Breast epithelium (tissue), 4 donors: Measurements from ENCODE around the gene CDK11B. TPM values are rescaled to one million over a fixed set of nuclear protein-coding genes. Genes with fewer than 3 reads are reported as not detected.

Experiments
- DNase-seq, 2 donors: peaks; one replicate each; pipeline ENCODE4 v3.0.0-alpha.2; 2019; ENCODE audit warnings: low spot score in 2 of 2
- H3K27ac ChIP-seq, 2 donors: fragments of 200-600 bp; sonication (generic) in 1 of 2; one replicate each; pipeline ENCODE4 v1.5.1; 2016 to 2019; ENCODE audit warnings: mild to moderate bottlenecking in 1 of 2
- H3K27me3 ChIP-seq, 2 donors: fragments of 200-600 bp; sonication (generic) in 1 of 2; one replicate each; pipeline versions ENCODE4 v1.5.1 to v1.6.0; 2017 to 2019; ENCODE audit warnings: control low read depth in 1 of 2, mild to moderate bottlenecking in 1 of 2
- H3K36me3 ChIP-seq: fragments of 200-600 bp; one replicate; pipeline ENCODE4 v1.5.1; 2019
- H3K4me1 ChIP-seq, 2 donors: fragments of 200-600 bp; sonication (generic); one replicate each; pipeline ENCODE4 v1.5.1; 2016 to 2019; ENCODE audit warnings: control low read depth in 1 of 2
- H3K4me3 ChIP-seq, 3 donors: fragments of 200-600 bp; sonication (generic); 1 replicate in 2 of 3; 2 replicates in 1 of 3; pipeline ENCODE4 v1.5.1; 2016 to 2019; ENCODE audit warnings: mild to moderate bottlenecking in 3 of 3, moderate library complexity in 2 of 3
- H3K9me3 ChIP-seq, 2 donors: fragments of 200-600 bp; sonication (generic) in 1 of 2; one replicate each; pipeline ENCODE4 v1.5.1; 2016 to 2019; ENCODE audit warnings: control low read depth in 1 of 2
- CTCF ChIP-seq, 3 donors: fragments of 450-650 bp; IDR thresholded peaks; one replicate each; pipeline ENCODE4 v1.5.1; 2016 to 2017; ENCODE audit warnings: antibody characterized with exemption in 3 of 3, mild to moderate bottlenecking in 3 of 3, moderate library complexity in 3 of 3
- POLR2A ChIP-seq: fragments of 450-650 bp; IDR thresholded peaks from one replicate; pipeline ENCODE4 v1.6.1; 2016; ENCODE audit warnings: antibody characterized with exemption, mild to moderate bottlenecking, moderate library complexity
- POLR2AphosphoS5 ChIP-seq, 3 donors: sonication (generic); formaldehyde crosslinking; IDR thresholded peaks; one replicate each; pipeline ENCODE4 v1.6.1; 2017; ENCODE audit warnings: antibody characterized with exemption in 3 of 3
- intact Hi-C: fragments of 100-400 bp; cut with DNase I; formaldehyde crosslinking; loops from one replicate; pipeline ENCODE4 v1.15.1; 2023; ENCODE audit warnings: low total_unique reads
- total RNA-seq, 3 donors: library from RNA; depleted of rRNA; stranded (reverse); fragments of >200 nt; gene quantifications; one replicate each; pipeline ENCODE4 v1.1.0, GENCODE V29; 2016

The CDK11B gene
- total RNA-seq, 3 donors from 2014 or later, result 17.4 to 30.3 (median 26.2) TPM

- TF ChIP-seq CTCF (IDR thresholded peaks at IDR 0.05), result no peak
- no peak for TF ChIP-seq POLR2A
- no peak for TF ChIP-seq POLR2AphosphoS5 (IDR thresholded peaks at IDR 0.05)
- Histone ChIP-seq H3K36me3 (no peaks in the 10 kb centered on the region), H3K27me3 (peaks cover 7 to 20% of the 10 kb centered on the region in 2 donors), H3K27ac (peak overlapping the region; percentile 74 to 91), H3K4me3 (peak overlapping the region; percentile 32 to 64 (median 38)), H3K9me3 (no peaks in the 10 kb centered on the region), H3K4me1 (peaks cover 0 to 5% of the 10 kb centered on the region in 2 donors)
- intact Hi-C loops, result no loop called here
- no peak for DNase-seq
These were observed 27.6 kb downstream of the CDK11B start for GRCh38 chr1:1630965-1631781.

GRCh38 chr1:1630191-1630964 lies 28.4 kb downstream of the CDK11B start:
- DNase-seq, result peak in 1 of 2 donors; percentile 50
- H3K4me1 ChIP-seq, result peaks cover 0 to 5% of the 10 kb centered on the region in 2 donors
- TF ChIP-seq CTCF (IDR thresholded peaks at IDR 0.05), result no peak
- TF ChIP-seq POLR2A, result no peak
- peak in 1 of 3 donors; percentile 33 for TF ChIP-seq POLR2AphosphoS5 (IDR thresholded peaks at IDR 0.05)
- H3K9me3 ChIP-seq, result no peaks in the 10 kb centered on the region
- intact Hi-C loops, result no loop called here
- H3K36me3 ChIP-seq, result no peaks in the 10 kb centered on the region
- peaks cover 7 to 20% of the 10 kb centered on the region in 2 donors for H3K27me3 ChIP-seq
- peak overlapping the region; percentile 74 to 91 for H3K27ac ChIP-seq
- H3K4me3 ChIP-seq, result peak overlapping the region; percentile 32 to 64 (median 38)

GRCh38 chr1:1629430-1630190 lies 29.2 kb downstream of the CDK11B start:
- intact Hi-C loops, result loop anchor here (5.0 kb wide), 1 partner anchor 1783 kb away; no protein-coding TSS in a partner anchor
- Histone ChIP-seq H3K27me3 (peaks cover 7 to 20% of the 10 kb centered on the region in 2 donors), H3K36me3 (no peaks in the 10 kb centered on the region), H3K4me3 (peak overlapping the region in 2 of 3 donors; percentile 9 to 64), H3K9me3 (no peaks in the 10 kb centered on the region), H3K4me1 (peaks cover 0 to 5% of the 10 kb centered on the region in 2 donors), H3K27ac (no peak overlapping the region)
- no peak for DNase-seq
- TF ChIP-seq CTCF (IDR thresholded peaks at IDR 0.05), result no peak
- no peak for TF ChIP-seq POLR2AphosphoS5 (IDR thresholded peaks at IDR 0.05)
- TF ChIP-seq POLR2A, result no peak

- no peak for DNase-seq
- Histone ChIP-seq H3K4me3 (peak overlapping the region in 2 of 3 donors; percentile 9 to 11), H3K9me3 (no peaks in the 10 kb centered on the region), H3K36me3 (no peaks in the 10 kb centered on the region), H3K27me3 (peaks cover 7 to 20% of the 10 kb centered on the region in 2 donors), H3K4me1 (peaks cover 0 to 5% of the 10 kb centered on the region in 2 donors), H3K27ac (no peak overlapping the region)
- intact Hi-C loops, result loop anchor here (5.0 kb wide), 1 partner anchor 1783 kb away; no protein-coding TSS in a partner anchor
- TF ChIP-seq POLR2A (no peak), CTCF (IDR thresholded peaks at IDR 0.05) (no peak), POLR2AphosphoS5 (IDR thresholded peaks at IDR 0.05) (no peak)
These were observed 29.9 kb downstream of the CDK11B start for GRCh38 chr1:1628754-1629429.
